GM19463 (cell line): ENCODE results near the gene IL4R.
"Not testable (repeated sequence)": the region's sequence is repeated elsewhere in the genome, so short reads cannot be mapped to it uniquely, and the experiment has no call there.

Source experiments
- ATAC-seq: cut with Tn5 transposase; IDR thresholded peaks from one replicate; pipeline ENCODE4 v1.9.1; 2021; ENCODE audit warnings: mild to moderate bottlenecking, moderate library complexity; ENCODE audit not compliant: unreplicated experiment

IL4R gene

DNA sequence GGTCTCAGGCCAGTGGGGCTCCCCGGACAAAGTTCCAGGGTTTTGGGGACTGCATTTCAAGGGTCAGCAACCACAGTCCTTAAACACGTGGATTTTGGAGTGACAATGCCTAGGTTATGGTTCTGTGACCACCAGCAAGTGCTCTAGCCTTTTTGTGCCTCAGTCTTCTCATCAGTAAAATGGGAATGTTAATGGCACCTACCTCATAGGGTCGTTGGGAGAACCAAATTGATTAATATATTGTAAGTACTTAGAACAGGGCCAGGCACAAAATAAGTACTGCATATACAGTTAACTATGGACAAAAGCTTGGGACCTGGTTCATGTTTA lies 13.8 kb downstream of the IL4R start:
- ATAC-seq, result no peak

DNA sequence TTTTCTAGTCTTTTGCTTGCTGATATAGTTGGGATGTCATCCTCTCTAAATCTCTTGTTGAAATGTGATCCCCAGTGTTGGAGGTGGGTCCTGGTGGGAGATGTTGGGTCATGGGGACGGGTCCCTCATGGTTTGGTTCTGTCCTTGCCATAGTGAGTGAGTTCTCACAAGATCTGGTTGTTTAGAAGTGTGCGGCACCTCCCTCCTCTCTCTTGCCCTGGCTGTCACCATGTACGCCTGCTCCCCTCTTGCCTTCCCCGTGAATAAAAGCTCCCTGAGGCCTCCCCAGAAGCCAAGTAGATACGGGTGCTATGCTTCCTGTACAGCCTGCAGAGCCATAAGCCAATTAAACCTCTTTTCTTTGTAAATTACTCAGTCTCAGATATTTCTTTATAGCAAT lies 15.2 kb downstream of the IL4R start:
- ATAC-seq, result no peak

DNA sequence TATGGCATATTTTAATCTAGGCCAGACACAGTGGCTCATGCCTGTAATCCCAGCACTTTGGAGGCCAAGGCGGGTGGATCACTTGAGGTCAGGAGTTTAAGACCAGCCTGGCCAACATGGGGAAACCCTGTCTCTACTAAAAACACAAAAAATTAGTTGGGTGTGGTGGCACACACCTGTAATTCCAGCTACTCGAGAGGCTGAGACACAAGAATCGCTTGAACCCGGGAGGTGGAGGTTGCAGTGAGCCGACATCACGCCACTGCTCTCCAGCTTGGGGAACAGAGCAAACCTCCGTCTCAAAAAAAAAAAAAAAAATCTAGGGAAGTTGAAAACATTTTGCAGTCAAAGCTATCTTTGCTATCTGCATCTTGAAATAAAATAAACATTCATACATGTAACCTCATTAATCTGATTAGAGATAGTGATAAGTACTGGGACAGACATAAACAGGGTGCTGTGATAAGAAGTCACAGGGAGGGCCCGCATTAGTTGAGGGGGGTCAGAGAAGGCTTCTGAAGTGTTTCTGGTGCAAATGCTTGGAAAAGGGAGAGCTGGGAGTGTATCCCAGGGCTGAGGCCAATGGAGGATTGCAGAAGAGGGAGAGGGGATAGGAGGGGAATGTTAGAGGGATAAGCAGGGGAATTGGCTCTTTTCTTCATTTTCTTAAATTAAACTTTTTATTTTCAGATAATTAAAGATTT lies 15.8 kb downstream of the IL4R start:
- not testable (repeated sequence) for ATAC-seq

DNA sequence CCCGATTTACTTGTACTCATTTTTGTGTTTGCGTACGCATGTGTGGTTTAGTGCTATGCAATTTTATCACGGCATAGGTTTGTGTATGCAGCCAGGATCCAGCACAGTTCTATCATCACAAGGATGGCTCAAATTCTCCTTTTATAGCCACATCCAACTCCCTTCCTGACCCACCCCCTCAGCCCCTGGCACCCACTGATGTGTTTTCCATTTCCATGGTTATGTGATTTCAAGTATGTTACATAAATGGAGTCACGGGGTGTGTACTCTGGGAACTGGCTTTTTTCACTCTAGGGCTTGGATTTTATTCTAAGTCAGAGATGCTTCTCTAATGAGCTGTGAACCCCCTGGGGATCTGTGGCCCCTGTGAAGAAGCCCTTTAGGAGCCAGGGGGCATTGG lies 16.8 kb downstream of the IL4R start:
- no peak for ATAC-seq

DNA sequence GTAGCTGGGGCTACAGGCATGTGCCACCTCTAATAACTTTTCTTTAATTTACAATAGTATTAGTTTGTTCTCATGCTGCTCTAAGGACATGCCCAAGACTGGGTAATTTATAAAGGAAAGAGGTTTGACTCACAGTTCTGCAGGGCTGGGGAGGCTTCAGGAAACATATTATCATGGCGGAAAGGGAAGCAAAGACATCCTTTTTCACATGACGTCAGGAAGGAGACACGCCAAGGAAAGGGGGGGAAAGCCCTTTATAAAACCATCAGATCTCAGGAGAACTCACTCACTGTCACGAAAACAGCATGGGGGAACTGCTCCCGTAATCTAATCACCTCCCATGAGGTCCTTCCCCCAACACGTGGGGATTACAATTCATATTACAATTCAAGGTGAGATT lies 18.3 kb downstream of the IL4R start:
- no peak for ATAC-seq

DNA sequence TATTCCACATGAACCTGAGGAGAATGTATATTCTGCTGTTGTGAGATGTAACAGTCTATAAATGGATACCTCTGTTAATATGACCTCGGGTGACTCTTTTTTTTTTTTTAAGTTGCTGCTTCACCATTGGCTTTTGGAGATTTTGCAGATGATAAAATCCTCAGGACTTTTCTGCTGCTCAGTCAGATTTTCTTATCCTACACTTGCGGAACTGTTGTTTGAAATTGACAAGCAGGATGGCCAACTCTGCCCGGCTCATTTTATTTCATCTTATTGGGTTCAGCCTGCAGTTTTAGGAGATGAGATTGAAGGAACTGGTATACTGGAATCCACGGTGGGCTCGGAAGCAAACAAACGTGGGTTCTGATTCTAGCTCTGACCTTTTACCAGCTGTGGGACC lies 19.3 kb downstream of the IL4R start:
- no peak for ATAC-seq

DNA sequence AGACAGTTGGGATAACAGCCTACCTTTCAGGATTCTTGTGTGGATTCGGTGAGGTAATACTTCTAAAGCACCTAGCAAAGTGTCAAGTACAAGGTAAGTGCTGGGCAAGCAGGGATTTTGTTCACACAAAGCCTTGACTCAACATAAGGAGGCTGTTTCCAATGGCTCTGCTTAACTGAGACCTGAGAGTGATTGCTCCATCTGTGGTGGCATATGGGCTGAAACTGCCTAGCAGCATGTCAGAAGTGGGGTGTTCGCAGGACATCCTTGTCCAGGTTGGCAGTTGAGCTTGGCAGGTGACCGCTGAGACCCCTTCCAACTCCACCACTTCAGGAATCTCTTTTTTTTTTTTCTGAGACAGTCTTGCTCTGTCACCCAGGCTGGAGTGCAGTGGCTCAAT lies 19.8 kb downstream of the IL4R start:
- ATAC-seq, result no peak

DNA sequence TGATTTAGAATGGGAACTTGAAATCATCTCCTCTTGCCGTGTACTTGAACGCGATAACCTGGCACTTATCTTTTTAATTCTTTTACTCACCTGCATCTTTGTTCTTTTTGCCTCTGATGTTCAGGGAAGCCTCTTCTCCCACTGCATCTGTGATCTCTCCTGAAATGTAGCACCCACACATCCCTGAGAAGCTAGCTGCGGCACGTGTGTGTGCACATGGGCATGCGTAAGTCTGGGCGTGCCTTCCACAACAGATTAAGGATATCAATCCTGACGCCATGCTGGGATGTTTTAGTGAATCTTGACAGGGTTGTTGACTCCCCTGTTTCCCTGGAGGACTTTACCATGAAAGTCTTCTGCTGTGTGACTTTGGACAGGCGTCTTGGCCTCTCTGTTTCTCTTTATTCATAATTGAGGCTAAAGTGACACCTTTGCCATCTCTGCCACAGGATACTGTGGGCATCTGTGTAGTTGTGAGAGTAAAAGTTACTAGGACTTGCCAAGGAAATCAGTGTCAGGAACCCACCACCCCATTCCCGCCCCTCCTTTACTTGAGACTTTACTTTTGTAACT lies 20.5 kb downstream of the IL4R start:
- ATAC-seq, result no peak

DNA sequence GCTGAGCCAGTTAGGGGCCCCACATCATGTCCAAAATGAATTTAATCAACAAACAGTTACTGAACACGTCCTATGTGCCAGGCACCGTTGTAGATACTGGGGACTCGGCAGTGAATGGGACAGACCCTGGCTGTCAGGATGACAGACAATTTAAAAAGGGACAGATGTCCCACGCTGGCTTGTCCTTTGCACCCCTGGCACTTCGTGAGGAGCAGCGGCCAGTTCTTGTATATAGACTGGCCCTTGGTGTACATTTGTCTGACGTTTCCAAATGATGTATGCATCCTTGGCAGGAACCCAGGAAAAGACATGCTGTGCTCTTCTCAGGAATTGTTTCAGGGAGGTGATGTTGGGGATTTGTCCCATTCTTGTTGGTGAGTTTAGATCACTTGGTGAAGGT lies 21.1 kb downstream of the IL4R start:
- no peak for ATAC-seq

DNA sequence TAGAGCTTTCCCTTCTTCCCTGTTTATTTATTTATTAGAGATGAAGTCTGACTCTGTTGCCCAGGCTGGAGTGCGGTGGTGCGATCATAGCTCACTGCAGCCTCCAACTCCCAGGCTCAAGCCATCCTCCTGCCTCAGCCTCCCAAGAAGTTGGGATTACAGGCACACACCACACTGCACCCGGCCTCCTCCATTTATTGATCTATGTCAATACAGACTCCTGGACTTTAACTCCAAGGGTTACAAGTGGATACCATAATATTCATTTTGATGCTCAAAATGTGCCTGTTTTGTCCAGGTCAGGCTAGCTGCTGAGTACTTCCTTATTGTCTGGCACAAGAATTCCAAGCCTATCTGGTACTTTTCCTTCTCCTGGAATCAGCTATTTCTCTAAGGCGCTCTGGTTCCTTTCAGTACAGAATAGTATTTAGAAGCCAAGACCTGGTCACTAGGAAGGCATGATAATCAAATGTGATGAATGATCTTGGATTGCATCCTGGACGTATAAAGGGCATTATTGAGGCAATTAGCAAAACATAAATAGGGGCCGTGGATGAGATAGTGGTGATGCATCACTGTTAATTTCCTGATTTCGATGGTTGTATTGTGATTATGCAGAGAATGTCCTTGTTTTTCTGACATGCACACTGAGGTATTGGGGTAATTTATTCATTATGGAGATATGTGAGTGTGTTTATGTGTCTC lies 21.7 kb downstream of the IL4R start:
- ATAC-seq, result no peak

DNA sequence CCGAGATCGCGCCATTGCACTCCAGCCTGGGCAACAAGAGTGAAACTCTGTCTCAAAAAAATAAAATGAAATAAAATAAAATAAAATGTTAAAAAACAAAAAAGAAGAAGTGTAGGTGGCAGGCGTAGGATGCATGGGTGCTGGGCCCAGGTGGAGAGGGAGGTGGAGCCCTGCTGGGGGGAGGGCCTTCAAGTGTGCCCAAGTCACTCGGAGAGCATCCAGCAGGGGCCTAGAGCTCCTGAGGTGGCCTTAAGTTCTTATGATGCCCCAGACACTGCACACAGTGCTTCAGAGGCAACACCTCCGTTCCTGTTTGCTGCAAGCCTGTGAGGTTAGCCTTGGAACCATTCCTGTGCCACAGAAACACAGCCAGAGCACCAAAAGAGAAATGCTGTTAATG lies 23.2 kb downstream of the IL4R start:
- no peak for ATAC-seq

DNA sequence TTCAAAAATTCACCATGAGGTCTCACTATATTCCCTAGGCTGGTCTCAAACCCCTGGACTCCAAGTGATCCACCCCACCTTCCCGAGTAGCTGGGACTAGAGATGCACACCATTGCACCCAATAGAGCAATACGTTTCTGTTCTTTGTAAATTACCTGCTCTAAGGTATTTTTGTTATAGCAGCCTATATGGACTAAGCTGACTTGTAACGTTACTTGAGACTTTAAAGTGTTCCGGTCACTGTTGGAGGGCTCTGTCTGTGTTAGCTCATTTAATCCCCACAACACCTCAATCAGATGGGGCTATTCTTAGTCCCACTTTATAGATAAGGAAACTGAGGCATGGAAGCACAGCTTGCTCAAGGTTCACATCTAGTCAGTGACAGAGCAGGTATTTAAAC lies 25.4 kb downstream of the IL4R start:
- ATAC-seq, result no peak

DNA sequence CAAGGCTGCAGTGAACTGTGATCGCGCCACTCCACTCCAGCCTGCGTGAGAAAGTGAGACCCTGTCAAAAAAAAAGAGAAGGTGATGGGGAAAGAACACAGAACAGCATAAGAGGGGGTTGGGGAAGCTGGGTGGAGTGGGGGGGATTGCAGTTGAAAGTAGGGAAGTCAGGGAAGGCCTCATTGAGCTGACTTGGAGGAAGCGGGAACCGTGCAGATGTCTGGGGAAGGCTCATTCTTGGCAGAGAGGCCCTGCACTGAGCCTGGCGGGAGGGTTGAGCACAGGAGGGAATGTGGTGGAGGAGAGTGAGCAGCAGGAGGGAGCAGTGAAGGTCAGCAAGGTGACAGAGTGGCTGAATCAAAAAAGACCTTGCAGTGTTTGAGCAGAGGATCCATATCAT lies 26.9 kb downstream of the IL4R start:
- no peak for ATAC-seq

DNA sequence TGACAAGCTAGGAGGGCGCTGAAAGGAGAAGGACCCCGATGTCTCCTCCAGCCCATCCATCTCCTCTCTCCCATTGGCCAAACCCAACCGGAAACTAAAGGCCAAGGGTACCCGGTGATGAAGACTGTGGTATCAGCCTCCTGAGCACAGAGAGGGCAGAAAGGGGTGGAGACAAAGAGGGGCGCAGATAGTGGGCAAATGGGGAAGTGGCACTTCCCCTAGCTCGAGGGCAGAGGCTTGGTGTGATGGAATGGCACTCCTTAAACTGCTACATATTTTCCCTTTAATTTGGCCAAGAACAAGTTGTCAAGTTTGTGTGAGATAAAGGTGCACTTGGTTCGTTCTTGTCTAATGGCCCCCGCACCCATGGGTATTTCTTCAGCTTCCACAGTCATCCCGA lies 27.8 kb downstream of the IL4R start:
- ATAC-seq, result no peak

DNA sequence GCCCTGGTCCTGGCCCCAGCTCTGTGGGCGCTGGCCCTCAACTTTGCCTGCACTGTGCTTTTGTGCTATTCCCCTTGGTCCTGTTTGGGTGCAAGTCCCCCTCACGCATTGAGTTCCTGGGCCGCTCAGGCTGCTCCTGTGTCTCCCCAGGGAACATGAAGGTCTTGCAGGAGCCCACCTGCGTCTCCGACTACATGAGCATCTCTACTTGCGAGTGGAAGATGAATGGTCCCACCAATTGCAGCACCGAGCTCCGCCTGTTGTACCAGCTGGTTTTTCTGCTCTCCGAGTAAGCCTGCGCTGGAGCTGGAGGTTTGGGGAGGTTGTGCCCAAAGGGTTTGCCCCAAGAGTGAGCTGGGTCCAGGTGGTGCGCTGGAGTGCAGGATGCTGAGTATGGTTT lies 28.2 kb downstream of the IL4R start:
- no peak for ATAC-seq

DNA sequence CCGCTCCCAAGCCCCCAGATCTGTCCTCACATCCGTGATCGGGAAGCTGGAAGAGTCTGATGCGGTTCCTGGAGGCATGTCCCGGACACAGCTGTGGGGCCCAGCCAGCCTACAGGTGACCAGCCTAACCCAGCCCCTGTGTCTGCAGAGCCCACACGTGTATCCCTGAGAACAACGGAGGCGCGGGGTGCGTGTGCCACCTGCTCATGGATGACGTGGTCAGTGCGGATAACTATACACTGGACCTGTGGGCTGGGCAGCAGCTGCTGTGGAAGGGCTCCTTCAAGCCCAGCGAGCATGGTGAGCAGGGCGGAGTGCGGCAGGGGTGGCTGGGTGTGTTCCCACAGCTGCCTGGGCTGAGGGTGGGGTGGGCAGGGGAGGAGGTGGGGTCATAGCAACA lies 30.9 kb downstream of the IL4R start:
- no peak for ATAC-seq

DNA sequence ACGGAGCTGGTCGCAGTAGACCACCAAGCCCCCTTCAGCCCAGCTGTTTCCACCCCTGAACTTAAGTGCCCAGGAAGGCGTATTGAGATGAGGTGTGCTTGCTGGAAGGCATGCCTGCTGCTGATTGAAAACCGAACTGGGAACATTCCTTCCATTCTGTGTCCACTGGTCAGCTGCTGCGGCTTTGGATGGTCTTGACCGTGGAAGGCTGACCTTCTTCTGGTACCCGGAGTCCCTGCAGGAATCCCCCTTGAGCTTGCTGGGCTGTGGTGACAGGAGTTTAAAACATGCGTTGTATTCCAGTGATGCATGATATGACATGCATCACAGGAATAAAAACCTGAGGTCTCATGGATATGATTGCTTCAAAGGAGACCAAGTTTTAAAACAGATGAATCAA lies 31.4 kb downstream of the IL4R start:
- no peak for ATAC-seq

DNA sequence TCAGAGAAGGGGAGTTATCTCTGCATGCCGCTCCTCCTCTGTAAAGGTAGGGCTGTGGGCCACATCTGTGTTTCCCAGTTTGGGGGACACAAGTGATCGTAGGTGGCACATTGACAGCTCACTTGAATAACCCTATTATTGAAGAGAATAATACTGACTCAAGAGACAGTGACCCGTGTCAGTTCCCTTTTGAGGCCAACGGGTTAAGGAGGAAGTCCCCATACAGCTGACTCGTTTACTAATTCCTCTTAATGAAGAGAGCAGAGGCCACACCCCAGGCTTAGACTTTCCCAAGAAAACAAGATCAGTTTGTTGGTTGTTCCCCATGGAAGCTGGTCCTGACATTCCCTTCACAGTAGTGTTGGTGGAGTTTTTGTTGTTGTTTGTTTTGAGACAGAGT lies 33.0 kb downstream of the IL4R start:
- no peak for ATAC-seq

DNA sequence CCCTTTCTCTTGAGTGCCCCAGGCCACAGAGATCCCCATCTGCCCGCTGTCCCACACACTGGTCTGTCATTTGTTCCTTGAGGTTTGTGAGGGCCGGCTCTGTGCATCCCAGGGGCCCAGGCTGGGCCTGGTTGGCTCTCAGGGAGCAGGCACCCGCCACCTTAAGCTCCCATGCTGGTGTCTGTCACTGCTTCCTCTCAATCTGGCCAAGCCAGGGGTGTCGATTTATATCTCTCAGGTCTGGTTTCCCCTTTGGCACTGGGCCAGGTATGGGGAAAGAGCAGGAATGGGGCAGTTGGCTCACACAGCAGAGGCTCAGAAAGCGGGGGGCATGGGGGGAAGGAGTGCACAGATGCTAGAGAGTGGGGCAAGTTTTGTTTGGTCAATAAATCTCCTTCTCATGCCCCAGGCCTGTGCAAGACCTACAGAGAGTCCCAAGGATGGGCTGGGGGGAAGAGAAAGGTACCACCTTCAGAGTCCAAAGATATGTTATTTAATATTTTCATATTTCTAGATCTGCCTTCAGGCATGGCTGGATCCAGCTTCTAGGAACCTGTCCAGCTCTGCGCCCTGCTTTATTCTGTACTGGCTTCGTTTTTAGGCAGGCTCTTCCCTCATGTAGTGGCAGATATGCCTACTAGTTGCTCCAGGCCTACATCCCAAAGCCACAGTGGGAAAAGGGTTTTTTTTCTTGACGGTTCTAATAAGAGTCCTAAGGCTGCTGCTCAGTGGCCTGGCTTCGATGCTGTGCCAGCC lies 34.3 kb downstream of the IL4R start:
- ATAC-seq, result no peak

DNA sequence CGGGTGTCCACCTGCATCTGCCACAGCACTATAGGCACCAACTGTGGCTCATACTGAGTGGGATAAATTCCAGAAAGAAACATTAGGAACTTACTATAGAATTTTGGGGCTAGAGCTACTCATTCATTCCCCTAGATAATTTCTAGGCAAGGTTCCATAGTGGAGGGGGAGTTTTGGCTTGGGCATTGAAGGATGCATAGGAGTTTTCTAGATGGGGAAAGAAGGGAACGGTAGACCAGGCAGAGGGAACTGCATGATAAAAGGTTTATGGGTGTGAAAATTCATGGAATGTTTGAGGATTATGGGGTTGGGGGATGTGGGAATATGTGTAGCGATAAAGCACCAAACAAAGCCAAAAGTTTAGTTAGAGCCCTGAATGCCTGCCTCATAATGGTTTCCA lies 35.5 kb downstream of the IL4R start:
- ATAC-seq, result no peak

DNA sequence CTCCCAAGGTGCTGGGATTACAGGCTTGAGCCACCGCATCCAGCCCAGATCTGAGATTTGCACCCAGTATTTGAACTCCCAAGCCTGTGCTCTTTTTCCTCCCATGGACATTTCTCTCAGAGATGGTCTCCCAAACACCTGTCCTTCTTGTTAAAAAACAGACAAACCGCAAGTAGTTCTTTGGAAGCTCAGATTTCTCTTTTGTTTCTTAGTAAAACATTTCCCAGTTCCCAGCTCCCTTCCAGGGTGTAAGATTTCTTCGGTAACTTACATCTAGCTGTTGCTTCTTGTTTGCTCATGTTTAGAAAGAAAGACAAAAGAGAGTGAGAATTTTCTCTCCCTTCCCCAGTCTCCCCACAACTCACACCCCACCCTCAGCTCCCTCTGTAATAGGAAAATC lies 36.2 kb downstream of the IL4R start:
- ATAC-seq, result no peak

DNA sequence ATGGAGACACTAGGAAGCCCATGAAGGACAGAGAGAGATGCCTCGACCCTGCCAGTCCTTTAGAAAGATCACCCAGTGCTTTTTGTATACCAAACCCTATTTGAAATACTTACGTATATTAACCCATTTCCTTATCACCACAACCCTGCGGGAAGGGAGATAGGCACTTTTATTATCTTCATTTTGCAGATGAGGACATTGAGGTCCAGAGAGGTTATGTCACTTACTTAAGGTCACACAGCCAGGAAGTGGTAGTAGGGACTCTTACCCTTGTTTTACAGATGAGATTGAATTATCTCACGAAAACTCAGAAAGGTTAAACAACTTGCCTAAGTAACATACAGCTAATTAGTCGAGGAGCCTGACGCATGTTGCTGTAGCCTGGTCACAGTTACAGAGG lies 38.2 kb downstream of the IL4R start:
- ATAC-seq, result no peak
